ENCODE results near the gene PTPRR.

GRCh38 chr12:70933133-70933532 lies 12.6 kb upstream of the PTPRR start:
- TF ChIP-seq, protein P1, sequence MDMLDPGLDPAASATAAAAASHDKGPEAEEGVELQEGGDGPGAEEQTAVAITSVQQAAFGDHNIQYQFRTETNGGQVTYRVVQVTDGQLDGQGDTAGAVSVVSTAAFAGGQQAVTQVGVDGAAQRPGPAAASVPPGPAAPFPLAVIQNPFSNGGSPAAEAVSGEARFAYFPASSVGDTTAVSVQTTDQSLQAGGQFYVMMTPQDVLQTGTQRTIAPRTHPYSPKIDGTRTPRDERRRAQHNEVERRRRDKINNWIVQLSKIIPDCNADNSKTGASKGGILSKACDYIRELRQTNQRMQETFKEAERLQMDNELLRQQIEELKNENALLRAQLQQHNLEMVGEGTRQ (IDR thresholded peaks at IDR 0.05) = no peak
- TF ChIP-seq, protein P2, sequence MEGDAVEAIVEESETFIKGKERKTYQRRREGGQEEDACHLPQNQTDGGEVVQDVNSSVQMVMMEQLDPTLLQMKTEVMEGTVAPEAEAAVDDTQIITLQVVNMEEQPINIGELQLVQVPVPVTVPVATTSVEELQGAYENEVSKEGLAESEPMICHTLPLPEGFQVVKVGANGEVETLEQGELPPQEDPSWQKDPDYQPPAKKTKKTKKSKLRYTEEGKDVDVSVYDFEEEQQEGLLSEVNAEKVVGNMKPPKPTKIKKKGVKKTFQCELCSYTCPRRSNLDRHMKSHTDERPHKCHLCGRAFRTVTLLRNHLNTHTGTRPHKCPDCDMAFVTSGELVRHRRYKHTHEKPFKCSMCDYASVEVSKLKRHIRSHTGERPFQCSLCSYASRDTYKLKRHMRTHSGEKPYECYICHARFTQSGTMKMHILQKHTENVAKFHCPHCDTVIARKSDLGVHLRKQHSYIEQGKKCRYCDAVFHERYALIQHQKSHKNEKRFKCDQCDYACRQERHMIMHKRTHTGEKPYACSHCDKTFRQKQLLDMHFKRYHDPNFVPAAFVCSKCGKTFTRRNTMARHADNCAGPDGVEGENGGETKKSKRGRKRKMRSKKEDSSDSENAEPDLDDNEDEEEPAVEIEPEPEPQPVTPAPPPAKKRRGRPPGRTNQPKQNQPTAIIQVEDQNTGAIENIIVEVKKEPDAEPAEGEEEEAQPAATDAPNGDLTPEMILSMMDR (IDR thresholded peaks at IDR 0.05) = no peak
- no peak for TF ChIP-seq POLR2A (IDR thresholded peaks at IDR 0.05; ENCODE audit: low read length)
- TF ChIP-seq RAD21 (conservative IDR thresholded peaks at IDR 0.05 in 1 of 2, IDR thresholded peaks at IDR 0.05 in 1 of 2) = no peak
- TF ChIP-seq MAZ (IDR thresholded peaks at IDR 0.05; ENCODE audit: borderline replicate concordance, low read depth, low read length) = no peak
- TF ChIP-seq RNF2 (IDR thresholded peaks at IDR 0.05; ENCODE audit: borderline replicate concordance, low read depth) = no peak
- TF ChIP-seq RFX5 (IDR thresholded peaks at IDR 0.05) = no peak
- TF ChIP-seq POLR2AphosphoS2 (conservative IDR thresholded peaks at IDR 0.05; ENCODE audit: low read length) = no peak
- no peak for TF ChIP-seq EP300 (IDR thresholded peaks at IDR 0.05)
